C4-2B (cell line): ENCODE measurements around the gene CST4.
"Not testable (repeated sequence)": the region's sequence is repeated elsewhere in the genome, so short reads cannot be mapped to it uniquely, and the experiment has no call there.

Experiments
- H3K27ac ChIP-seq: fragments of 450-650 bp; 2 replicates; pipeline ENCODE4 v1.5.1; 2017
- CTCF ChIP-seq: fragments of 450-650 bp; conservative IDR thresholded peaks from 2 replicates; pipeline ENCODE4 v1.5.1; 2017; ENCODE audit warnings: mild to moderate bottlenecking
- ZFX ChIP-seq: fragments of 450-650 bp; IDR thresholded peaks from 2 replicates; pipeline ENCODE4 v1.6.1; 2017

CST4 gene

GRCh38 chr20:23688684-23689398 lies at the start of gene CST4:
CST4 (minus strand) TSS chr20:23689038; CDS start chr20:23688969, 69 bp downstream.
- not testable (repeated sequence) for H3K27ac ChIP-seq

GRCh38 chr20:23735391-23735790 lies 46.6 kb upstream of the CST4 start:
- H3K27ac ChIP-seq = not testable (repeated sequence)

GRCh38 chr20:23734949-23735348 lies 46.1 kb upstream of the CST4 start:
- H3K27ac ChIP-seq = not testable (repeated sequence)

GRCh38 chr20:23734440-23734839 lies 45.6 kb upstream of the CST4 start:
- H3K27ac ChIP-seq = not testable (repeated sequence)

DNA sequence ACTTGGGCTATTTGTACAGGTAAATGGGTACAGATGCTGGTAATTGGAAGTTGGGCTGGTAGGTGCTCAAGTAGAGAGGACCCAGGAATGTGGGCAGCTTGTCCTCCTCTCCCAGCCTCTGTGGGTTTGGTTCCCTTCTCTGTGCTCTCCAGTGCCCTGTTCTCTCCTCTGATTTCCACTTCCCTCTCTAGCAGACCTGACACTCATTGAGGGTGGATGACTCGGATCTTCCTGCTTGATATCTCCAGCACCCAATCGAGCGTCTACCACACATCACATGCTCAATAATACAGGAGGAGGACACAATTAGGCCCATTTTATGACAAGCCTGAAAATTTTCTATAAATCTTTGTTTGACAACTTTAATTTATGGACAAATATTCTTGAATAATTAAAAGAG lies 38.2 kb upstream of the CST4 start:
- no peak overlapping the region for H3K27ac ChIP-seq
- TF ChIP-seq ZFX (no peak), CTCF (no peak)

GRCh38 chr20:23725102-23725501 lies 36.3 kb upstream of the CST4 start:
- H3K27ac ChIP-seq = no peak overlapping the region
- TF ChIP-seq ZFX (no peak), CTCF (no peak)

- H3K27ac ChIP-seq = not testable (repeated sequence)
- peak; percentile 20 for TF ChIP-seq CTCF
Measured at GRCh38 chr20:23723659-23724307, 34.9 kb upstream of the CST4 start.

GRCh38 chr20:23722851-23723250 lies 34.0 kb upstream of the CST4 start:
- H3K27ac ChIP-seq = not testable (repeated sequence)

DNA sequence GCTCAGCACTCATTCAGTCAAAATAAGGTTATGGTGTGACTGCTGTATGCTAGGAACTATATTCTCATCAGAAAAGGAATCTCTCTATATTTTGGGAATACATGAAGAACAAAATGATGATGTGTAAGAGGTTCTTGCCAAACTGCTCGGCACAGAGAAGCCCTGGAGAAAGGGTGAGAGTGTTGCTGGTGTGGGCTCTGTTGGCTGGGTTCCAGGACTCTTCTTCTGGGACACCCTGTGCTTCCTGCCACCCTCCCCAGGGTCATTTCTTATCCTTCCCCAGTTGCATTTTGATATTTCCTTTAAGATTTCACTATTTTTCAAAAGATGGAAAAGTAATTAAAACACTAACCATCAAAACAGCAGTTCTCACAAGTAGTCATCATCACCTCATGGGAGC lies 33.1 kb upstream of the CST4 start:
- no peak overlapping the region for H3K27ac ChIP-seq
- TF ChIP-seq ZFX (no peak), CTCF (no peak)

DNA sequence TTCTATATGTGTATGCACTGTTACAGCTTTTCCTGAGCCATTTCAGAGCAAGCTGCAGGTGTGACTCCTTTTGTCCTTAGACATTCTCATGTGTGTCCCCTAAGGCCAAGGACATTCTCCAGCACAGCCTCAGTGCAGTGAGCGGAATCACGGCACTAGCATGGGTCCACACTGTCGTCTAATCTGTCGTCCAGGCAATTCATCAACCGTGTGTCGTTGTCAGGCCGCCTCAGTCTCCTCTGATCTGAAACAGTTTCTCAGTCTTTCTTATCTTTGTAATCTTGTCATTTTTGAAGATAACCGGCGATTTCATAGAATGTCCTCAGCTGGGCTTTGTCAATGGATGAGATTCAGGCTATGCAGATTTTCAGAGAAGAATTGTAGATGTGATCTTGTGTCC lies 30.5 kb upstream of the CST4 start:
- not testable (repeated sequence) for H3K27ac ChIP-seq

- H3K27ac ChIP-seq = not testable (repeated sequence)
Measured at GRCh38 chr20:23711778-23712177, 22.9 kb upstream of the CST4 start.
